BLaER1 treated with 17β-estradiol and CSF1 and Interleukin-3, amounts not matched to agents 10 nM and 100 nM (cell line): ENCODE data around the gene AQP1.

Experiments used
- H3K27ac ChIP-seq, 11 experiments: shearing (Covaris generic); formaldehyde crosslinking; 2 replicates each; pipeline ENCODE4 v1.8.1; 2022
- H3K27me3 ChIP-seq, 11 experiments: shearing (Covaris generic); formaldehyde crosslinking; 2 replicates each; pipeline ENCODE4 v1.8.1; 2022
- H3K36me3 ChIP-seq, 11 experiments: shearing (Covaris generic); formaldehyde crosslinking; 2 replicates each; pipeline ENCODE4 v1.8.1; 2022
- H3K4me1 ChIP-seq, 10 experiments: shearing (Covaris generic); formaldehyde crosslinking; 2 replicates each; pipeline ENCODE4 v1.8.1; 2022
- H3K4me2 ChIP-seq, 11 experiments: shearing (Covaris generic); formaldehyde crosslinking; 2 replicates each; pipeline ENCODE4 v1.8.1; 2022
- H3K4me3 ChIP-seq, 10 experiments: shearing (Covaris generic); formaldehyde crosslinking; 2 replicates each; pipeline ENCODE4 v1.8.1; 2022
- H3K9ac ChIP-seq, 11 experiments: shearing (Covaris generic); formaldehyde crosslinking; 2 replicates each; pipeline ENCODE4 v1.8.1; 2022
- H3K9me3 ChIP-seq, 11 experiments: shearing (Covaris generic); formaldehyde crosslinking; replicated peaks in 1 of 11; 2 replicates each; pipeline ENCODE4 v1.8.1; 2022
- H4K20me1 ChIP-seq, 11 experiments: shearing (Covaris generic); formaldehyde crosslinking; 2 replicates each; pipeline ENCODE4 v1.8.1; 2022
- Cebpa-rat ChIP-seq, 11 experiments: shearing (Covaris generic); IDR thresholded peaks; 2 replicates each; pipeline ENCODE4 v1.8.1; 2022

The AQP1 gene

GRCh38 chr7:30941582-30942323 is 30.1 kb downstream of the AQP1 start:
- H3K9me3 ChIP-seq, result peaks cover 5 to 20% (median 15%) of the 10 kb centered on the region in 11 experiments; a peak in 16 of 22 replicates
- no peaks in the 10 kb centered on the region for H3K36me3 ChIP-seq
- H3K9ac ChIP-seq, result no peak overlapping the region
- no peak for TF ChIP-seq Cebpa-rat (IDR thresholded peaks at IDR 0.05)
- no peak overlapping the region for H3K4me2 ChIP-seq
- H3K27ac ChIP-seq, result no peak overlapping the region
- H3K4me1 ChIP-seq, result peaks cover 0 to 7% (median 2%) of the 10 kb centered on the region in 10 experiments; a peak in 6 of 20 replicates
- H4K20me1 ChIP-seq, result no peaks in the 10 kb centered on the region
- H3K27me3 ChIP-seq, result 0 out of 22 replicates have a peak, but pooled peaks cover 0 to 5% (median 0%) of the 10 kb centered on the region in 11 experiments
- no peak overlapping the region for H3K4me3 ChIP-seq

DNA sequence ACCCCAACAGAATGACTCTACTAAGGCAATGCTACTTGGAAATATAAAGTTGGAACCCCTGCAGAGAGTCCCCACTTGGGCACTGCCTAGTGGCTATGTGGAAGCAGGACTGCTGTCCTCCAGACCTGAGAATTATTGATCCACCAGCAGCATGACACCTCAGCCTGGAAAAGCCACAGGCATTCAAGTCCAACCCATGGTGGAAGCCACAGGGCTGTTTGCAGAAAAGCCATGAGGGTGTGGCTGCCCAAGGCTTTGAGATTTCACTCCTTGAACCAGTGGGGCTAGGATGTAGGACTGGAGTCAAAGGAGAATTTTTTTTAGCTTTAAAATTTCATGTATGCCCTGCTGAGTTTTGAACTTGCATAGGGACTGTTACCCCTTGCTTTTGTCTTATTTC is 38.5 kb downstream of the AQP1 start:
- H3K27ac ChIP-seq, result no peak overlapping the region
- no peak overlapping the region for H3K4me3 ChIP-seq
- no peak overlapping the region for H3K4me2 ChIP-seq
- H3K4me1 ChIP-seq, result no peaks in the 10 kb centered on the region
- no peaks in the 10 kb centered on the region for H3K27me3 ChIP-seq
- peaks cover 0 to 48% (median 20%) of the 10 kb centered on the region in 11 experiments; a peak in 18 of 22 replicates for H3K9me3 ChIP-seq
- H3K36me3 ChIP-seq, result no peaks in the 10 kb centered on the region
- no peak for TF ChIP-seq Cebpa-rat (IDR thresholded peaks at IDR 0.05)
- H4K20me1 ChIP-seq, result no peaks in the 10 kb centered on the region
- H3K9ac ChIP-seq, result no peak overlapping the region

DNA sequence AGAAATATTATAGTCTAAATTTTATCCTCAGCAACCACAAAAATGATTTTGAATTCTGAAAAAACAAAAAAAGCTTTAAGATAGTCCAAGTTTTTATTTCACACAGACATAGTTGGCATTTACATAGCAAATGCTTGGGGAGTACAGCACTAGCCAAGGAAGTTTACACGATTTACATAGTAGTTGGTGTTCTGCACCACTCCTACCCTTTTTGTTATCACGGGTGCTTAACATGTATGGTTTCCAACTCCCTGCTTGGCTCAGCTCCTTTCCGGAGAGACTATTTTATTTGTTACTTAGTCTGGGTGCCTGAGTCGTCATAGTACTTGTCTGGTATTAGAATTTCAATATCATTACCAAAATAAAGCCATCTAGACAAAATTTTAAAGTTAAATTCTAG is 43.3 kb downstream of the AQP1 start:
- Histone ChIP-seq H3K27ac (no peak overlapping the region), H3K27me3 (no peaks in the 10 kb centered on the region), H3K9me3 (peaks cover 5 to 52% (median 26%) of the 10 kb centered on the region in 11 experiments; a peak in 19 of 22 replicates), H3K4me1 (no peaks in the 10 kb centered on the region), H4K20me1 (no peaks in the 10 kb centered on the region), H3K4me2 (no peak overlapping the region), H3K9ac (no peak overlapping the region), H3K36me3 (no peaks in the 10 kb centered on the region), H3K4me3 (no peak overlapping the region)
- TF ChIP-seq Cebpa-rat (IDR thresholded peaks at IDR 0.05), result no peak

- TF ChIP-seq Cebpa-rat (IDR thresholded peaks at IDR 0.05), result no peak
- H3K9ac ChIP-seq, result no peak overlapping the region
Observed at GRCh38 chr7:30956704-30957103, 45.1 kb downstream of the AQP1 start.

DNA sequence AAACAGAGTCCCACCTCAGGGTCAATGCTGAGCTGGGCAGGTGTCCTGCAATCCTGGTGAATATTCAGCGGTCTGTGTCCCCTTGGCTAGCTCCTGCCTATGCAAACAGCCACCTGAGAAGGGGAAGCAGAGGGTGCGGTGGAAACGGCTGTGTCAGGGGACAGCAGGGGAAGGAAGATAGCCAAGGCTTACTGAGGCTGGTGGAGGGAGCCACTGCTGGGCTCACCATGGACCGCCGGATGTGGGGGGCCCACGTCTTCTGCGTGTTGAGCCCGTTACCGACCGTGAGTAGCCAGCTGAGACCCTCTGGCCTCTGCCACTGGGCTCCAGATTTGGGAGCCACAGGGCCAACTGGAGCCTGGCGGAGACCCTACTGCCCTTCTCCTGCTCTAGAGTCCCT is 52.2 kb downstream of the AQP1 start, which contains the start of gene GHRHR:
TSS of gene GHRHR (plus strand) at position 112 of the 400 bp plus-strand sequence. CDS start at position 228, 116 bp downstream.
- Histone ChIP-seq H3K27me3 (no peaks in the 10 kb centered on the region), H3K4me1 (peaks cover 0 to 20% (median 15%) of the 10 kb centered on the region in 10 experiments; a peak in 16 of 20 replicates), H3K27ac (no peak within 1 kb of the TSS), H3K4me3 (no peak within 1 kb of the TSS), H3K4me2 (peak within 1 kb of the TSS in 1 of 11 experiments; percentile 10; a peak in 2 of 22 replicates), H3K36me3 (no peaks in the 10 kb centered on the region), H4K20me1 (no peaks in the 10 kb centered on the region; a peak in 1 of 22 replicates), H3K9me3 (no peaks in the 10 kb centered on the region), H3K9ac (no peak within 1 kb of the TSS)
- TF ChIP-seq Cebpa-rat (IDR thresholded peaks at IDR 0.05), result no peak

More at GRCh38 chr7:30956704-30957103, 45.1 kb downstream of the AQP1 start:
- H3K4me3 ChIP-seq, result no peak overlapping the region
- no peak overlapping the region for H3K4me2 ChIP-seq
- no peaks in the 10 kb centered on the region for H3K27me3 ChIP-seq
- H3K4me1 ChIP-seq, result no peaks in the 10 kb centered on the region
- H3K36me3 ChIP-seq, result no peaks in the 10 kb centered on the region
- H3K27ac ChIP-seq, result no peak overlapping the region
- no peaks in the 10 kb centered on the region for H4K20me1 ChIP-seq
- peaks cover 5 to 40% (median 21%) of the 10 kb centered on the region in 11 experiments; a peak in 19 of 22 replicates for H3K9me3 ChIP-seq

DNA sequence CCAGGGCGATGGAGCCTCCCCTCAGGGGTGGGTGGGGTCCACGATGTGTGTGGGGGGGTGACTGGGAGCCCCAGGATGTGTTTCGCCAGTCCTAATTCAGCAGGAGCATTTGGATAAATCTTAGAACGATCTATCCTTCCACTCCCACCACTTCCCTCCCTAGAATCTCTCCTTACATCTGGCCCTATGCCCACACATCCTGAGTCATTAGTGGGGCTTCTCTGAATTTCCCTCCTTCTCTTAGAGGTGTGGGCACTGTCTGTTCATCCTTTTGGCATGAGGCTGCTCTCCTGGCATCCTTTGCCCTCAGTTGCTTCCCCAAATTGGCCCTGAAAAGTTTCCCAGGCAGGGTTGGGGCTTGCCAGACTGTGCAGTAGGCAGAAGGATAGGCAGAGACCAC is 53.7 kb downstream of the AQP1 start:
- Histone ChIP-seq H4K20me1 (no peaks in the 10 kb centered on the region; a peak in 2 of 22 replicates), H3K27me3 (no peaks in the 10 kb centered on the region), H3K36me3 (no peaks in the 10 kb centered on the region), H3K9me3 (no peaks in the 10 kb centered on the region), H3K27ac (no peak overlapping the region), H3K4me3 (no peak overlapping the region), H3K4me2 (no peak overlapping the region), H3K4me1 (peaks cover 0 to 35% (median 30%) of the 10 kb centered on the region in 10 experiments; a peak in 16 of 20 replicates), H3K9ac (no peak overlapping the region)
- TF ChIP-seq Cebpa-rat (IDR thresholded peaks at IDR 0.05), result no peak

GRCh38 chr7:30965883-30966282 is 54.2 kb downstream of the AQP1 start:
- Histone ChIP-seq H3K36me3 (no peaks in the 10 kb centered on the region), H3K9me3 (no peaks in the 10 kb centered on the region), H3K4me2 (no peak overlapping the region), H3K9ac (no peak overlapping the region), H3K27me3 (no peaks in the 10 kb centered on the region), H3K27ac (no peak overlapping the region), H3K4me1 (peaks cover 0 to 40% (median 35%) of the 10 kb centered on the region in 10 experiments; a peak in 16 of 20 replicates), H4K20me1 (no peaks in the 10 kb centered on the region; a peak in 2 of 22 replicates), H3K4me3 (no peak overlapping the region)
- no peak for TF ChIP-seq Cebpa-rat (IDR thresholded peaks at IDR 0.05)

DNA sequence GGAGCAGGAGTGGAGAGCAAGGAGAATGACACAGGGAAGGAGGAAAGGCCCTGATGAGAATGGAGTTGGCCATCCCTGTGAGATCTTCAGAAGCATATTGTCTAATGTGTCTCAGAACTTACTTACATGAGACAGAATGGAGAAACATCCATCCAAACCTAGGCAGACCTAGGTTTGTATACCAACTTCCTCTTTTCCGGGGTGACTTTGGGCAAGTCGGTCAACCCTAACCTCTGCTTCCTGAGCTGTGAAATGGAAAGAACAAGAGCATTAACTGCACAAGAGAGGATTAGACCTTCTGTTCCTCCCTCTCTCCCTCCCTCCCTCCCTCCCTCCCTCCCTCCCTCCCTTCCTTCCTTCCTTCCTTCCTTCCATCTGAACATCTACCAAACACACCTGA is 56.6 kb downstream of the AQP1 start:
- peaks cover 0 to 51% (median 48%) of the 10 kb centered on the region in 10 experiments; a peak in 16 of 20 replicates for H3K4me1 ChIP-seq
- H3K27me3 ChIP-seq, result no peaks in the 10 kb centered on the region

GRCh38 chr7:30968747-30969603 is 57.3 kb downstream of the AQP1 start:
- no peaks in the 10 kb centered on the region for H3K27me3 ChIP-seq
- H3K36me3 ChIP-seq, result no peaks in the 10 kb centered on the region
- H3K4me2 ChIP-seq, result peak overlapping the region in 9 of 11 experiments; percentile 35 to 73 (median 68); a peak in 18 of 22 replicates
- no peak overlapping the region for H3K9ac ChIP-seq
- no peaks in the 10 kb centered on the region for H3K9me3 ChIP-seq
- peaks cover 0 to 51% (median 48%) of the 10 kb centered on the region in 10 experiments; a peak in 16 of 20 replicates for H3K4me1 ChIP-seq
- H3K27ac ChIP-seq, result 0 out of 22 replicates have a peak overlapping the region, but pooled peaks of 2 of the 11 experiments have one; percentile 10 to 25
- H4K20me1 ChIP-seq, result no peaks in the 10 kb centered on the region; a peak in 2 of 22 replicates
- H3K4me3 ChIP-seq, result no peak overlapping the region
- TF ChIP-seq Cebpa-rat (IDR thresholded peaks at IDR 0.05), result no peak

More for the DNA sequence above, 56.6 kb downstream of the AQP1 start:
- H3K4me3 ChIP-seq, result no peak overlapping the region
- H3K9me3 ChIP-seq, result no peaks in the 10 kb centered on the region
- no peaks in the 10 kb centered on the region; a peak in 2 of 22 replicates for H4K20me1 ChIP-seq
- no peaks in the 10 kb centered on the region for H3K36me3 ChIP-seq
- H3K4me2 ChIP-seq, result peak overlapping the region in 8 of 11 experiments; percentile 16 to 73 (median 60); a peak in 10 of 22 replicates
- no peak overlapping the region for H3K9ac ChIP-seq
- TF ChIP-seq Cebpa-rat (IDR thresholded peaks at IDR 0.05), result no peak
- H3K27ac ChIP-seq, result no peak overlapping the region
